Pancreas (tissue), 10 donors: ENCODE results near the gene ZNF350. TPM values are rescaled to one million over a fixed set of nuclear protein-coding genes. Genes with fewer than 3 reads are reported as not detected.

Experiments
- ATAC-seq, 4 donors: fragments of 200-7000 bp; cut with Tn5 transposase; one replicate each; pipeline versions ENCODE4 v1.8.0 to v1.9.1; 2020; ENCODE audit warnings: mild to moderate bottlenecking in 4 of 4, moderate library complexity in 4 of 4
- DNase-seq, 6 donors: peaks; one replicate each; pipeline ENCODE4 v3.0.0-alpha.2; 2020
- FAIRE-seq: peaks from 2 replicates; lab custom pipeline; 2012; peaks lifted over from hg19 to GRCh38; lab: Jason Lieb, UNC
- H3K27ac ChIP-seq, 4 donors: fragments of 200-600 bp; sonication (generic); 1 replicate in 3 of 4; 2 replicates in 1 of 4; pipeline versions ENCODE4 v1.5.0 to v1.8.0; 2020
- H3K27me3 ChIP-seq, 4 donors: fragments of 200-600 bp; one replicate each; pipeline ENCODE4 v1.8.0; 2021
- H3K36me3 ChIP-seq, 3 donors: fragments of 200-600 bp; sonication (generic) in 1 of 3; one replicate each; pipeline versions ENCODE4 v1.5.0 to v1.8.0; 2020 to 2021
- H3K4me1 ChIP-seq, 3 donors: fragments of 200-600 bp; one replicate each; pipeline ENCODE4 v1.8.0; 2021
- H3K4me3 ChIP-seq, 4 donors: fragments of 200-600 bp; sonication (generic) in 2 of 4; one replicate each; pipeline versions ENCODE4 v1.5.0 to v1.8.0; 2020 to 2021
- H3K9me3 ChIP-seq, 4 donors: fragments of 200-600 bp; one replicate each; pipeline ENCODE4 v1.8.0; 2021
- WGBS, 2 donors: extraction: QIAGEN DNeasy Blood & Tissue Kit; methylation state at CpG; one replicate each; pipeline ENCODE4 v1.1.7; 2013; 5-methylcytosine and 5-hydroxymethylcytosine counted together
- intact Hi-C, 3 donors: fragments of 100-400 bp; cut with DNase I; formaldehyde crosslinking; loops; one replicate each; pipeline versions ENCODE4 v1.11.1 to v1.14.2; 2022
- polyA plus RNA-seq, 2 donors: library from polyadenylated mRNA; stranded (reverse); fragments of 200-250 nt; gene quantifications; one replicate each; pipeline ENCODE4 v1.2.3, GENCODE V29; 2013
- total RNA-seq, 6 donors: library from RNA; stranded (reverse); fragmentation: NEBNext Ultra II Directional in 4 of 6; extraction: Animal tissue kit (Norgen Biotek cat#: 25700) in 4 of 6; gene quantifications; one replicate each; pipeline versions ENCODE4 v1.2.1 to v1.2.4, GENCODE V29; 2021 to 2023
- TF ChIP-seq, protein P1 (sequence below), 4 donors: fragments of 200-600 bp; sonication (generic) in 3 of 4; IDR thresholded peaks; one replicate each; pipeline versions ENCODE4 v1.5.0 to v1.8.0; 2021; ENCODE audit warnings: antibody characterized with exemption in 4 of 4
- donor health status: healthy with polysubstance abuse.
- donor health status: DM: no; HTN: no; CAD: no; lungs with moderate emphysema.
- donor health status: DM: no; HTN: no; CAD: no.
- donor health status: control.
- donor health status: control.
- donor health status: Bipolar disorder and iron deficiency.
- donor health status: DM: yes; HTN: yes; CAD: no.
- donor health status: DM: no; HTN: no; CAD: no.
- donor health status: DM: no; HTN: no; CAD: no.
- donor health status: DM: yes; HTN: yes; CAD: no.

Gene ZNF350
- total and polyA plus RNA-seq, 8 donors, result 3.7 to 8.1 (median 4.7) TPM

DNA sequence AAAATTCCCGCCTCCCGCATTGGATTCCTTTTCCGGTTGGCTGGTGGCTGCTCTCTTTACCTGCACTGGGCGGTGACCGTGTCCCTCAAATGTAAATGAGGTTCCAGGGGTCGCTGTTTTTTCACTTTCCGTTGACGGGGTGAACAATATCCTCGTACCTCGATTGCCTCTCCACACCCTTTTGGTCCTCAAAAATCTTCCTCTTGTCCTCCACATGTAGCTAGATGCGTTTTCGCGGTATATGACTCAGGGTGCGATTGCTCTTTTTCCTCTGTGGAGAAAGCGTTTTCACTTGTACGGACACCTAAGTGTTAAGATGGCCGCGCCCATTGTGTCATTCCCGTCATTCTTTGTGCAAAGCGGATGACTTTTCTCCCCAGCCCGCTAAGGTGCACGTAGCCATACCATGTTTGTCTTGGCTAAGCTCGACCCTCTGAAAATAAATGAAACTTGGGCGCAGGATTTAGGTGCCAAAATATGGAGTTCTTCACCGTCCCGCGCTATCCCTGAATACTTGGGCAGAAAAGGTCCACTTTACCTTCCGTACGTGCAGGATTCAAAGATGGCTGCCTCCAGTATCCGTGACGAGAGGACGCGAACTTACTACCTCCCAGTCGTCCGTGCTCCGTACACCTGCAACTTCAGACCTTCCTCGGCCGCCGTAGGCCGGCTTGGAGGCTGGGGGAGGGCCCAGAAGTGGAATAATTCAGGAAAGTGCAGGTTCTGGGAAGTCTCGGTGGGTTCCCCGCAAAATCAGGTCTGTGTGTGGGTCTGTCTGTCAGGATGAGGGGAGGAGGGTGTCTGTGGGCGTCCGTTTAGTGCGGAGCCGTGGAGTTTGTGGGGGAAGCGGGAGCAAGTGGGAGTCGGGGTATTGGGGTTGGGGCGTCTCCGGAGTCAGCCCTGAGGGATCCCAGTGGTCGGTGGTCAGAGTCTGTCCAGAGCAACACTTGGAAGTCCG lies 59.6 kb downstream of the ZNF350 start, which contains the start of gene ZNF613:
Gene ZNF613 (plus strand): TSS at position 689 of the 958 bp plus-strand sequence. CDS start 8,749 bp downstream, outside the sequence.
- intact Hi-C loops, result no loop called here
- H3K4me1 ChIP-seq, result peaks cover 0 to 4% (median 0%) of the 10 kb centered on the region in 3 donors
- peak within 1 kb of the TSS; percentile 70 to 93 (median 86) for H3K27ac ChIP-seq
- peak; percentile 87 to 94 (median 89) for DNase-seq
- no peaks in the 10 kb centered on the region for H3K9me3 ChIP-seq
- 0% methylated on average over 52 of the region's 52 CpGs for WGBS, 2 donors
- peak within 1 kb of the TSS; percentile 49 to 92 (median 74) for H3K4me3 ChIP-seq
- H3K27me3 ChIP-seq, result no peaks in the 10 kb centered on the region
- peak; percentile 9 for FAIRE-seq
- H3K36me3 ChIP-seq, result peaks cover 0 to 14% (median 0%) of the 10 kb centered on the region in 3 donors
- TF ChIP-seq, protein P1, sequence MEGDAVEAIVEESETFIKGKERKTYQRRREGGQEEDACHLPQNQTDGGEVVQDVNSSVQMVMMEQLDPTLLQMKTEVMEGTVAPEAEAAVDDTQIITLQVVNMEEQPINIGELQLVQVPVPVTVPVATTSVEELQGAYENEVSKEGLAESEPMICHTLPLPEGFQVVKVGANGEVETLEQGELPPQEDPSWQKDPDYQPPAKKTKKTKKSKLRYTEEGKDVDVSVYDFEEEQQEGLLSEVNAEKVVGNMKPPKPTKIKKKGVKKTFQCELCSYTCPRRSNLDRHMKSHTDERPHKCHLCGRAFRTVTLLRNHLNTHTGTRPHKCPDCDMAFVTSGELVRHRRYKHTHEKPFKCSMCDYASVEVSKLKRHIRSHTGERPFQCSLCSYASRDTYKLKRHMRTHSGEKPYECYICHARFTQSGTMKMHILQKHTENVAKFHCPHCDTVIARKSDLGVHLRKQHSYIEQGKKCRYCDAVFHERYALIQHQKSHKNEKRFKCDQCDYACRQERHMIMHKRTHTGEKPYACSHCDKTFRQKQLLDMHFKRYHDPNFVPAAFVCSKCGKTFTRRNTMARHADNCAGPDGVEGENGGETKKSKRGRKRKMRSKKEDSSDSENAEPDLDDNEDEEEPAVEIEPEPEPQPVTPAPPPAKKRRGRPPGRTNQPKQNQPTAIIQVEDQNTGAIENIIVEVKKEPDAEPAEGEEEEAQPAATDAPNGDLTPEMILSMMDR (IDR thresholded peaks at IDR 0.05), result no peak
- peak; percentile 95 to 99 (median 98) for ATAC-seq

DNA sequence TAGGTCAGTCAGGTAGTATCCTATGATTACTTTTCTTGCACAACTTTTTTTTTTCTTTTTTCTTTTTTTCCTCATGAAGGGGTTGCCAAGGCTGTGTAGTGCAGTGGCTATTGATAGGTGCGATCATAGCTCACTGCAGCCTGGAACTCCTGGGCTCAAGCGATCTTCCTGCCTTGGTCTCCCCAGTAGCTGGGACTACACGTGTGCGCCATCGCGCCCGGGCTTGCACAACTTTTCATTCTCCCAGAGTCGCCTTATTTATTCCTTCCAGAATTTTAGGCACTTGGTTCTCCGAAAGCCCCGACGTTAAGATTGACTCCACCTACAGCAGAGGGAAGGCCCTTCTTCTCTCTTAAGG lies 60.2 kb downstream of the ZNF350 start:
- FAIRE-seq, result no peak
- WGBS, 2 donors, result 14 to 17% methylated on average over 11 of the region's 11 CpGs

DNA sequence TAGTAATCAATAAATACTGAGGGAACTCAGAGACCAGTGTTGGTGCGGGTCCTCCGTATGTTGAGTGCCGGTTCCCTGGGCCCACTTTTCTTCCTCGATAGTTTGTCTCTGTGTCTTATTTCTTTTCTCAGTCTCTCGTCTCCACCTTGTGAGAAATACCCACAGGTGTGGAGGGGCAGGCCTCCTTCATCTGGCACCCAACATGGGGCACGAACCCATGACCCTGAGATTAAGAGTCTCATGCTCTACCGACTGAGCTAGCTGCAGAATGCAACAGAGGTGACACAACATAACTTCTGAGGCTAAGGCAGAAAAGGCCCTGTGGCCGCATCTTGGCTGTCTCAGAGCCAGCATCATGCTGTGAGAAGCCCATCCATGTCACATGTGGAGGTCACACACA lies 64.7 kb downstream of the ZNF350 start:
- Histone ChIP-seq H3K4me3 (no peak overlapping the region), H3K4me1 (no peaks in the 10 kb centered on the region), H3K36me3 (no peaks in the 10 kb centered on the region), H3K27me3 (no peaks in the 10 kb centered on the region), H3K27ac (no peak overlapping the region), H3K9me3 (no peaks in the 10 kb centered on the region)
- TF ChIP-seq, protein P1 (IDR thresholded peaks at IDR 0.05), result no peak
- DNase-seq (no peak), FAIRE-seq (no peak), ATAC-seq (no peak)
- intact Hi-C loops, result no loop called here
- 78 to 84% methylated on average over 8 of the region's 8 CpGs for WGBS, 2 donors

More for the DNA sequence above, 60.2 kb downstream of the ZNF350 start:
- Histone ChIP-seq H3K27me3 (no peaks in the 10 kb centered on the region), H3K27ac (peak overlapping the region; percentile 70 to 93 (median 86)), H3K4me1 (peaks cover 0 to 4% (median 0%) of the 10 kb centered on the region in 3 donors), H3K36me3 (peaks cover 0 to 14% (median 0%) of the 10 kb centered on the region in 3 donors), H3K4me3 (peak overlapping the region; percentile 49 to 92 (median 74)), H3K9me3 (no peaks in the 10 kb centered on the region)
- peak in 2 of 4 donors; percentile 2 to 6 for ATAC-seq
- TF ChIP-seq, protein P1 (IDR thresholded peaks at IDR 0.05), result no peak
- DNase-seq, result no peak
- intact Hi-C loops, result no loop called here

DNA sequence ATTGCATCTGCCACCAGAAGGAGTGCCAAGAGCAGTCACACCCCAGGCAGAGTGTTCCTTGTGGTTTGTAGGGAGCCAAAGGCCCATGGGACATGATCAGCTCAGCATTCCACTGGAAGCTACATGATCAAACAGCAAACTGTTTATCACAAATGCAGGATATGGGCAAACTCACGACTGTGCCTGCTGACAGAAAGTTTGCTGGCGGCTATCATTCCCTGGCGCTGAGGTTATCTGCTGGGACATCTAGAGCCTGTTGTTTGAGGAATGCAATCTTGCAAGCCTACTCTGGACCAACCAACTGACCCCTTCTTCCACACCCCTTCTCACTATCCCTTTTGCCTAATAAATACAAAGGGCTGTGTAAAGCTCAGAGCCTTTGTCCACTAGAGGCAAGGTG lies 67.0 kb downstream of the ZNF350 start:
- Histone ChIP-seq H3K4me3 (no peak overlapping the region), H3K4me1 (no peaks in the 10 kb centered on the region), H3K36me3 (no peaks in the 10 kb centered on the region), H3K27ac (no peak overlapping the region), H3K9me3 (no peaks in the 10 kb centered on the region), H3K27me3 (no peaks in the 10 kb centered on the region)
- DNase-seq (no peak), FAIRE-seq (no peak), ATAC-seq (no peak)
- 67 to 79% methylated on average over 3 of the region's 3 CpGs for WGBS, 2 donors
- intact Hi-C loops, result no loop called here
- TF ChIP-seq, protein P1 (IDR thresholded peaks at IDR 0.05), result no peak
